ENCODE results near the gene DCLRE1C.
"Not testable (repeated sequence)": the region's sequence is repeated elsewhere in the genome, so short reads cannot be mapped to it uniquely, and the experiment has no call there.

Gene DCLRE1C

DNA sequence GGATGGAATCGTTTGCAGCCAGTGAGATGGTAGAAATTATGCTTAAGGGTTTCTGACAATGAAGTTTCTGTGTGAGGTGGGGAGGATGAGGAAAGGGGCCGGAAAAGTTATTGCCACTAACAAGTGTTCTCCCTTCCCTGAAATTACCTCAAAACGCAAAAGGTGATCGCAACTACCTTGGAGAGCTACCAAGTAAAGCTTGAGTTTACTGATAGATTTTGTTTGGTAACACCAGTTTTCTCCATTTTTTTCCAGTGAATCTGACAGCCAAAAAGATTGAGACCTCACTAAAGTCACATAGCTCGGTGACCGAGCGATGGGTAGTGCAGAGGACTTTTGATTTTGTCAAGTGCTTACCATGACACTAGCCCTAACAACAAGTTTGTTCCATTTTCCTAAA lies 73.7 kb downstream of the DCLRE1C start:
- no peak for DNase-seq (ENCODE audit: low spot score)

GRCh38 chr10:14879928-14880193 lies 74.0 kb downstream of the DCLRE1C start:
- DNase-seq (ENCODE audit: low spot score) = no peak

DNA sequence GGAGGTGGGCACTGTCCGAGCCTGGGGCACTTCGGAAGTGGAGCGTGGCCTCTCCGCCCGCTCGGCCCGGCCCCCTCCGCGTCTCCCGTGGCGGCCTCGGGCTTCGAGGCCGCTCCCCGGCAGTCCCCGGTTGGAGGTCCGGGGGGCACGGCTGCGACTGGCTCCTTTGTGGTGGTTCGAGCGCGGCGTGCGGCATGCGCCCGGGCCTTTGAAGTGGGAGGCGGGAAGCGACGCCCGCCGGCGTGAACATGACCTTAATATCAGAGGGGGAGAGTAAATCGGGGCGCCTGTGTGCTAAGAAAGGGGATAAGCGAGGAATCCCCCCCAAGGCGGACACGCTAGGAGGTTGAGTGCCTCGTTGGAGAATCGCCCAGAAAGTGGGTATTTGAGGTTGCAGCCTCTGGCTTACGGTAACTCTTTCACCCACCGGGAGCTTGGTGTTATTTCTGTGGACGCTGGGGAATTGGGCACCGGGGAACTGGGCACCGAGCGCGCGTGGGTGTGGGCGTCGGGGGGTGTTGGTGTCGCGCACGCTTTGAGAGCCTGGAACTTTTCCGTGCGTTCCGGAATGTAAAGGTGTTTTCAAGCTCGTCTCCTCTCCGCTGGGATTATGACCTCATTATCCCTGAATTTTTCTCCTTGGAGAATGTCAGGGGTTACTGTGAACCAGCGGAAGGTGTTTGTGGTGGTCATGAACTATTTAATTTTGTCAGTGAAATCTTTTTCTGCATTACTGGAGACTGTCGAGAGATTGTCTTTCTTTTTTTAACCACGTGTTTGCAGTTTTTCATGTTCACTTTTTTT lies 74.6 kb downstream of the DCLRE1C start:
- peak; percentile 57 for DNase-seq (ENCODE audit: low spot score)

DNA sequence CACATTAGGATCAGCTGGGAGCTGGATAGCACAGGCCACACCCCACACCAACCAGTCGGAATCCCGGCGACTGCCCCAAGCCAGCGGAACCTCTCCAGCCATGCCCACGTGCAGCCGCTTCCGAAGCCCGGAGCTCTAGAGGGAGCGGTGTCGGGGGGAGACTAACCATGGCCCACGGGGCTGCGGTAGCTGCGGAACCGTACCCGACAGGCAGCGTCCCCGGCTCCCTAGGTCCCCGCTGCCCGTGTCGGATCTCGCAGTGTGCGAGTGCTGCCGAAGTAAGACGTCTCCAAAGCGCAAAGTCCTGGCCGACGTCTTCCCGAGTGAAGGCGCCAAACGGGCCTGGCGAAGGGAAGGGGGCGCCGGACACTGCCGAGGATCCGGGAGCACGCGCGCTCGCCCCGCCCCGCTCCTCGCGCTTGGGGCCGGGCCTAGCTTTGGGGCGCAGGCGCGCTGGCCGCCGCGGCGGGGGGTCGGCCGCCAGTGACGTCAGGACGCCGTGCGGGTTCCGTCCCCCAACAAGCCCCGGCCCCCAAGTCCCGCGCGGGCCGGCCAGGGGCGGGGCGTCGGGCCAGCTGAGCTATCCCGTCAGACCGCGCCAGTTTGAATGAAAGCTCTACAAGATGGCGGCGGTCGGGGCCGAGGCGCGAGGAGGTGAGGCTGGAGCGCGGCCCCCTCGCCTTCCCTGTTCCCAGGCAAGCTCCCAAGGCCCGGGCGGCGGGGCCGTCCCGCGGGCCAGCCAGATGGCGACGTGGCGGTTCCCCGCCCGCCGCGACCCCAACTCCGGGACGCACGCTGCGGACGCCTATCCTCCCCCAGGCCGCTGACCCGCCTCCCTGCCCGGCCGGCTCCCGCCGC lies 75.4 kb downstream of the DCLRE1C start, which contains the start of gene SUV39H2:
Gene SUV39H2 (plus strand): TSS at position 601 of the 858 bp plus-strand sequence. CDS start 23 bp downstream, at position 624.
- DNase-seq (ENCODE audit: low spot score) = peak; percentile 99

- no peak for DNase-seq (ENCODE audit: low spot score)
Observed at GRCh38 chr10:14876764-14877163, 77.1 kb downstream of the DCLRE1C start.

- DNase-seq (ENCODE audit: low spot score) = no peak
Observed at GRCh38 chr10:14875941-14876340, 78.0 kb downstream of the DCLRE1C start.

GRCh38 chr10:14873090-14873760 lies 80.7 kb downstream of the DCLRE1C start:
- DNase-seq (ENCODE audit: low spot score) = no peak

GRCh38 chr10:14864871-14865270 lies 89.0 kb downstream of the DCLRE1C start:
- DNase-seq (ENCODE audit: low spot score) = not testable (repeated sequence)

DNA sequence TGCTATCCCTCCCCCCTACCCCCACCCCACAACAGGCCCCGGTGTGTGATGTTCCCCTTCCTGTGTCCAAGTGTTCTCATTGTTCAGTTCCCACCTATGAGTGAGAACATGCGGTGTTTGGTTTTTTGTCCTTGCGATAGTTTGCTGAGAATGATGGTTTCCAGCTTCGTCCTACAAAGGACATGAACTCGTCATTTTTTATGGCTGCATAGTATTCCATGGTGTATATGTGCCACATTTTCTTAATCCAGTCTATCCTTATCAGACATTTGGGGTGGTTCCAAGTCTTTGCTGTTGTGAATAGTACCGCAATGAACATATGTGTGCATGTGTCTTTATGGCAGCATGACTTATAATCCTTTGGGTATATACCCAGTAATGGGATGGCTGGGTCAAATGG lies 89.4 kb downstream of the DCLRE1C start:
- DNase-seq (ENCODE audit: low spot score) = not testable (repeated sequence)

- no peak for DNase-seq (ENCODE audit: low spot score)
Observed at GRCh38 chr10:14860791-14861190, 93.1 kb downstream of the DCLRE1C start.

GRCh38 chr10:14859775-14860174 lies 94.1 kb downstream of the DCLRE1C start:
- no peak for DNase-seq (ENCODE audit: low spot score)

DNA sequence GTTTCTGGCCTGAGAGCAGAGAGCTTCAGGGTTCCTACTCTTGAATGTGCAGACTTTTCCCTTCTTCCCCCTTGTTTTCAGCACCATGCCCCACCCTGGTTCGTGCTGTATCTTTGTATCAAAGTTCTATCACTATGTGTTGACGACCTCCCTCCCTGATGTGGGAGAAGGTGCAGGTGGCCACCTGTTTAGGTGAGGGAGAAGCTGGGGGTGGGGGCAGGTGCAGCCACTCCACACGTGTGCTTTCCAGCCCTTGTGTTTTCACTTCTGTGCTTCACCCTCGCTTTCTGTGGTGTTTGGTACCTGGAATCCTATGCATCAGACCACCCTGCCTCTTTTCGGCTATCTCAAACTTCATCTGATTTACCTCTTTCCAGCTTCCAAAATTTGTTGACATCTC lies 94.9 kb downstream of the DCLRE1C start:
- DNase-seq (ENCODE audit: low spot score) = no peak

DNA sequence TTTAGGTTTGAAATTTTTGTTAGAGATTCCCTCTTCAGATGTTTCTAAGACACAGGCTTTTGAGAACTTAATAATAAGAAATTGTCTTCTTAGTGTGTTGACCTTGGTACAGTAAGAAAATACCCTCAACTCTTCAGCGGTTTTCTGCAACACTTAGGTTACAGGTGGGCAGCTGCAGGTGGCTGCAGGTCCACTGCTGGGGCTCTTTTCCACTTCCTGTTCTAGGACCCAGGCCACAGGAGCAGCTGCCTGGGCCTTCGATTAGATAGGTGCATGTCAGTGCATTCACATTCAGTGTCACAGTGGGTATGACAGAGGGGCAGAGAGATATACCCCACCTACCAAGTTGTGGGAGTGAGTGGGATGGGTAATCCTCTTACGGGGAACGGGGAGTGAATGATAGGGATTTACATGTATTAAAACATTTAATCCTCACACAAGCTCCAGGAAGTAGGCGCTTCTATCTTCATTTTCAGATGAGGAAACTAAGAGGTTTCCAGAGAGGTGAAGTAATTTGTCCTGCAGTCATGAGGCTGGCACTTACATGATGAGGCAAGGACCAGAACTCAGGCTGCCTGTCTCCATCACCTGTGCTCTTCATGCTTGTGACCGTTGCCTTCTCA lies 95.4 kb downstream of the DCLRE1C start:
- DNase-seq (ENCODE audit: low spot score) = no peak

DNA sequence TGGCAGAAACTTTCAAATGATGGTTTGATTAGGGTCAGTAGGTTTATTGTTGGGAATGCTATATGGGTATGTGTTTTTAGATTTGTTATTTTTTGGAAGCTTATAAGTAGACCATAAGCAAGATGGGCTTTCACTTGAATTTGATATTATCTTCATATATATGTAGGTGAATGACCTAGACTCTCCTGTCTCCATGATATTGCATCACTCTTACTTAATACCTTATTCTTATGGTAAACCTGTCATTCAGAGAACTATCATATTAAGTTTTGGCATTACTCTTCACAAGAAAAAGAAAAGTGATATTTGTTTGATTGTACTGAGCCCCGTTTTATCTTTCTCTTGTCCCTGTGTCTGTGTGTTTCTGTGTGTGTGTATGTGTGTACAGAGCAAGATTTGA lies 98.4 kb downstream of the DCLRE1C start:
- no peak for DNase-seq (ENCODE audit: low spot score)

DNA sequence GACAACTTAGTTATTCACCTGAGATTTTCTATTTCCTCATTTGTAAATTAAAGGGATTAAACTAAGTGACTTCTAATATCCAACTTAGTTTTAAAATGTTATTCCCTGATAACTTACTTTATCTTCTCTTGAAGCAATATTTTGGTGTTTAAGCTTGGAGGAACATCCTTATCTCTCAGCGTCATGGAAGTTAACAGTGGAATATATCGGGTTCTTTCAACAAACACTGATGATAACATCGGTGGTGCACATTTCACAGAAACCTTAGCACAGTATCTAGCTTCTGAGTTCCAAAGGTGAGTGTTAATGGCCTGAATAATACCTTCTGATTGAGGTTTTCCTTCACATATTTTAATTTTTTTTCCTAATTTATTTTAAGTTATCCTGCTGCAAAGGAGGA lies 101.7 kb downstream of the DCLRE1C start:
- no peak for DNase-seq (ENCODE audit: low spot score)

Data from germinal center (tissue), 1 donor.